Gastrocnemius medialis (tissue), 4 donors: ENCODE results near the gene MAD2L2.

Experiments
- POLR2A ChIP-seq, 2 donors: fragments of 450-650 bp; IDR thresholded peaks; one replicate each; pipeline ENCODE4 v1.6.1; 2017; ENCODE audit warnings: antibody characterized with exemption in 2 of 2, mild to moderate bottlenecking in 2 of 2, moderate library complexity in 2 of 2
- TF ChIP-seq, protein P1 (sequence below), 5 experiments: fragments of 450-650 bp in 3 of 5; fragments of 200-600 bp in 2 of 5; sonication (generic) in 2 of 5; IDR thresholded peaks in 4 of 5; conservative IDR thresholded peaks in 1 of 5; 1 replicate in 4 of 5; 2 replicates in 1 of 5; pipeline ENCODE4 v1.5.1; 2016 to 2019; ENCODE audit warnings: antibody characterized with exemption in 5 of 5, mild to moderate bottlenecking in 3 of 5, moderate library complexity in 3 of 5

DNA sequence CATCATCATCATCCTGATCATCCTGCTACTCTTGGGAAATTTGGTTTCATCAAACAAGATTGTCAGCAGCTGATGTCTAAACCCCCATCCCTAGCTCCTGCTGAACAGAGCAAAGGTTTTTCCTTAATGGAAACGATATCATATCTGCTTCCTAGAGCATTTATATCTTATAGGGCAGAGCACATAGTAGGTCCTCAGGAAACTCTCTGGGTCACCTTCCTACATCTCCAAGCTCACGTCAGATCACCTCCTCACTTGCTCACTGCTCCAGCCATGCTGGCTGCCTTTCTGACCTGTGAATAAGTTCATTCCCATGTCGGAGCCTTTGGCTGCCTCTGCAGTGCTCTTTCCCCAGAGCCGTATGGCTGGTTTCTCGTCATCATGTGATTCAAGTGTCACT, 37.2 kb downstream of the MAD2L2 start:
- TF ChIP-seq, protein P1, sequence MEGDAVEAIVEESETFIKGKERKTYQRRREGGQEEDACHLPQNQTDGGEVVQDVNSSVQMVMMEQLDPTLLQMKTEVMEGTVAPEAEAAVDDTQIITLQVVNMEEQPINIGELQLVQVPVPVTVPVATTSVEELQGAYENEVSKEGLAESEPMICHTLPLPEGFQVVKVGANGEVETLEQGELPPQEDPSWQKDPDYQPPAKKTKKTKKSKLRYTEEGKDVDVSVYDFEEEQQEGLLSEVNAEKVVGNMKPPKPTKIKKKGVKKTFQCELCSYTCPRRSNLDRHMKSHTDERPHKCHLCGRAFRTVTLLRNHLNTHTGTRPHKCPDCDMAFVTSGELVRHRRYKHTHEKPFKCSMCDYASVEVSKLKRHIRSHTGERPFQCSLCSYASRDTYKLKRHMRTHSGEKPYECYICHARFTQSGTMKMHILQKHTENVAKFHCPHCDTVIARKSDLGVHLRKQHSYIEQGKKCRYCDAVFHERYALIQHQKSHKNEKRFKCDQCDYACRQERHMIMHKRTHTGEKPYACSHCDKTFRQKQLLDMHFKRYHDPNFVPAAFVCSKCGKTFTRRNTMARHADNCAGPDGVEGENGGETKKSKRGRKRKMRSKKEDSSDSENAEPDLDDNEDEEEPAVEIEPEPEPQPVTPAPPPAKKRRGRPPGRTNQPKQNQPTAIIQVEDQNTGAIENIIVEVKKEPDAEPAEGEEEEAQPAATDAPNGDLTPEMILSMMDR (IDR thresholded peaks at IDR 0.05 in 4 of 5, conservative IDR thresholded peaks at IDR 0.05 in 1 of 5) = no peak
- TF ChIP-seq POLR2A (IDR thresholded peaks at IDR 0.05) = no peak
